GM19238 (cell line): ENCODE data around the gene SFTPB.
"Not testable (repeated sequence)": the region's sequence is repeated elsewhere in the genome, so short reads cannot be mapped to it uniquely, and the experiment has no call there.

Source experiments
- DNase-seq: peaks from one replicate; pipeline ENCODE4 v3.0.0; 2011; ENCODE audit warnings: low spot score; ENCODE audit not compliant: insufficient read length

Gene SFTPB

GRCh38 chr2:85678377-85678776 is 10.4 kb upstream of the SFTPB start:
- DNase-seq, result no peak

DNA sequence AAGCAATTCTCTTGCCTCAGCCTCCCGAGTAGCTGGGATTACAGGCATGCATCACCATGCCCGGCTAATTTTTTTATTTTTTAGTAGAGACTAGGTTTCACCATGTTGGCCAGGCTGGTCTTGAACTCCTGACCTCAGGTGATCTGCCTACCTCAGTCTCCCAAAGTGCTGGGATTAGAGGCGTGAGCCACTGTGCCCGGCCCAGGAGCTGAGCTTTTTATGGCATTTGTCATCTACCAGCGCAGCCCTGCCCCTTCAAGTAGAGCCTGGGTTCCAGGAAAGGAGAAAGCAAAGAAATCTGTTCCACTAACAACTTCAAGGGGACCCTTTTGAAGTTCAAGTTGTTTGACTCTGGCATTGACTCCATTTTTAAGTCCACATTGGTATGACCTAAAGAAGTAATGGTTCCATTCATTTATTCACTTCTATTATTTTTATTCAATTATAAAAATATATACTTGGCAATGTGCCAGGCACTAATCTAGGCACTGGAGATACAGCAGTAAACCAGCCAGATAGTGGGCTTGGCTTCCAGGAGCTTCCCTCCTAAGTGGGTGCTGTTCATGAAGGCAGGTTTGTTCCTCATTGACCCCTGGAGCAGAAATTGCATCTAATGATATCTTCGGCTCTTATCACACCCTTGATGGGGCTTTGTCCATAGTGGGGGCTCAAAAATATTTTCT is 8.0 kb upstream of the SFTPB start:
- no peak for DNase-seq

DNA sequence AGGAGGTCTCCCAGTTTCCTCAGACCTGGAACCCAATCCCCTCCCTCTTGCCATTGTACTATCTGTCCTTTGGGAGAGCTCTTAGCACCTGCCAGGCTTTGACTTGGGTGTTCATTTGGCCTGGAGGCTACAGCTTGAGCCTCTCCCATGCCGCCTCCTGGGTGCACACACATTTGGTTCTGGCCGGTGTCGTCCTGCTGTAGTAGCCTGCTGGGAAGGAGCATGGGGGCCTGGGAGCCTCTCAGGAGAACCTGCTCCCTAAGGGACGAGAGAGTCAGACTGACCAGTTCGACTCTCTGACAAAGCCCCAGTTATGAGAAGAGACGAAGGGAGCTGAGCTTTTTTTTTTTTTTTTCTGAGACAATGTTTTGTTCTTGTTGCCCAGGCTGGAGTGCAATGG is 7.4 kb upstream of the SFTPB start:
- DNase-seq, result no peak

GRCh38 chr2:85674417-85674816 is 6.4 kb upstream of the SFTPB start:
- no peak for DNase-seq

DNA sequence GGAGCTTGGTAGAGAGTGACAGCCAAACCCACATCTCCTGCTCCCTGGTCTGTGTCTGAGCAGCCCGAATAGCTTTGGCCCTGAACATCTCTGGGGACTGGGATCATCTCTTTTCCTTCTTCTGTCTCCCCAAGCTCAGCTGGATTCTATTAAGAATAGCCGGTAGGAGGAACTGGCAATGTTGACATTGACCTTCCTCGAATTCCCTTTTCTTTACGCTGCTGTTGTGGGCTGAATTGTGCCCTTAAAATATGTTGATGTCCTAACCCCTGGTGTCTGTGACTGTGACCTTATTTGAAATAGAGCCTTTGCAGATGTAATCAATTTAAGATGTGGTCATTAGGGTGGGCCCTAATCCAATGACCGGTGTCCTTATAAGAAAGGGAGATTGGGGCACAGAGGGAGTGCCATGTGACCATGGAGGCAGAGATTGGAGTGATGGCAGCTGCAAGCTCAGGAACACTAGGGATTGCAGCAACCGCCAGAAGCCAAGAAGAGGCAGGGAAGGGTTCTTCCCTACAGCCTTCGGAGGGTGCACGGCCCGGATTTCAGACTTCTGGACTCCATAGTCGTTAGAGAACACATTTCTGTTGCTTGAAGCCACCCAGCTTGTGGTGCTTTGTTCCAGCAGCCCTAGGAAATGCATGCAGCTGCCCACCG is 5.8 kb upstream of the SFTPB start:
- DNase-seq, result no peak

GRCh38 chr2:85672456-85672855 is 4.5 kb upstream of the SFTPB start:
- DNase-seq, result no peak

GRCh38 chr2:85670416-85670815 is 2.4 kb upstream of the SFTPB start:
- not testable (repeated sequence) for DNase-seq

- DNase-seq, result no peak
These were observed 1.6 kb upstream of the SFTPB start for GRCh38 chr2:85669549-85669948.

DNA sequence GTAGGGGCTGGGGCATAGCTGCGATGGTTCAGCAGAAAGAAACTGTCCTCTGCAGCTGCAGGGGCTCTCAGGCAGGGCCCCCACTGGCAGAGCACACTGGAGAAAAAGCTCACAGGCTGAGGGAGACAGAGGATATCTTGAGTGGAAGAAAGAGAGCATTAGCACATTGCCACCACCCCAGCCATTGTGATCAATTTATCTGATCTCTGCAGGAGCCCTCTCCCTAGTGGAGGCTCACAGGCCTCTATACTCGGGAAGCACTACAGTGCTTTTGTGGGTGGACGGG is 801 bp upstream of the SFTPB start:
- no peak for DNase-seq

DNA sequence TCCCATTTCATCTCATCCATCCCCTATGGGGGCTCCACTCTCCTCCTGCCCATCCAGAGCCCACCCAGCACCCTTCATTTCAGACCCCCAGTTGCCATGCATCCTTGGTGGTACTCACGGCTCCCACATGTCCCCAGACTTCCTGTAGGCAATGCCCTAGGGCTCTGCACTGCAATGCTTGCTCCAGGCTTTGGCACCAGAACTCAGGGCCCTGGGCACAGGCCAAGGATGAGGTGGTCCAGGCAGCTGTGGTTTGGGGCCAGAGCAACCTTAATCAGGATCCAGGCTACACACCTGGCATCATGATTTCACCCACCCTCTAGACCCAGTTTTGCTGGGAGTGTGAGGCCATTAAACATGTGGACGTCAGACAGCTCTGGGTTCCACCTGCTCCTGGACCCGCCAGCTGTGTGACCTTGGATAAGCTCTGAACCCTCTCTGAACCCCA is 414 bp downstream of the SFTPB start:
- DNase-seq, result no peak

- no peak for DNase-seq
These were observed 1.3 kb downstream of the SFTPB start for GRCh38 chr2:85666435-85667316.

DNA sequence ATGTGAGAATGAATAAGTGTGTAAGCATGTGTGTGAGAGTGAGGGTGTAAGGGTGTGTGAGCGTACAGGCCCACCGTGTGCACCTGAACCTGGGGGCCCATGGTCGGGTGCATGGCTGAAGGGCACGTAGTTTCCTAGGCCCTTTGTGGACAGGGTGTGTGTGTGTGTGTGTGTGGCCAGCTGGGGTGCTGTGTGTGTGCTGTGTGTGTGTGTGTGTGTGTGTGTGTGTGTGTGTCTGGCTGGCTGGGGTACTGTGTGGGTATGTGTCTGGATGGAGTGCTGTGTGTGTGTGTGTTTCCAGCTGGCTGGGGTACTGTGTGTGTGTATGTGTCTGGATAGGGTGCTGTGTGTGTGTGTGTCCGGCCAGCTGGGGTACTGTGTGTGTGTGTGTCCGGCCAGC is 2.0 kb downstream of the SFTPB start:
- DNase-seq, result no peak

- no peak for DNase-seq
These were observed 2.6 kb downstream of the SFTPB start for GRCh38 chr2:85665264-85665937.

DNA sequence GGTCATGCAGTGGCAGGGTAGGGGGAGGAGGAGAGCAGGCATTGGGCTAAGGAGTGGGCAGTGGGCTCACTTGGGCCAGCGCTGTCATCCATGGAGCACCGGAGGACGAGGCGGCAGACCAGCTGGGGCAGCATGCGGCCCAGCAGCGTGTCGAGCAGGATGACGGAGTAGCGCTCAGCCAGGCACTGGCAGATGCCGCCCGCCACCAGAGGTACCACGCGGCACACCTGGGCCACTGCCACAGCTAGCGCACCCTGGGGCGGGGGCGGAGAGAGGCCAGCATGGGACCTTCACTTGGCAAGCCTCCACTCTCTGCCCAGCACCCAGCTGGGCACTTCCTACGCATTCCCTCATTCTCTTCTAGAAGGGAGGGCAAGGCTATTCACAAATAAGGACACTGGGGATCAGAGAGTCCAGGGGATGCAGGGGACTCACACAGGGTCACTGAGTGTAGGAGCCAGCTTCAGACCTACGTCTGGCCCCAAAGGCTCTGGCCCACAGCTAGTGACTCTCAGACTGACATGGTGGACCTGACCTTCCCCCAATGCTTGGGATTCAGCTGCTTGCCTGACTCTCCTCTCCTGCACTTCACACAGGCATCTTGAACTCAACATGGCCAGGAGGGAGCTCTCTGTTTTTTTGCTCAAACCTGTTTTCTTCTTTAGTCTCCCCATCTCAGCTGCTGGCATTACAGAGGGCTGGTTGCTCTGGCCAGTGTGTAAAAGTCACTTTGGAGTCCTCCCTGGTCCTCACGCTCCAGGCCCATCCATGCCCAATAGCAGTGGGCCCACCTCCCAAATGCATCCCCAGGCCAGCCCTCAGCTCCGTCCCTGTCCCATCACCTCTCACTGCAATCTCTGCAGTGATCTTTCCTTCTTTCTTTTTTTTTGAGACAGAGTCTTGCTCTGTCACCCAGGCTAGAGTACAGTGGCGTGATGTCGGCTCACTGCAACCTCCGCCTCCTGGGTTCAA is 4.1 kb downstream of the SFTPB start:
- no peak for DNase-seq

- DNase-seq, result no peak
These were observed 5.0 kb downstream of the SFTPB start for GRCh38 chr2:85662899-85663593.

GRCh38 chr2:85661139-85661858 is 6.7 kb downstream of the SFTPB start:
- no peak for DNase-seq

- no peak for DNase-seq
These were observed 7.3 kb downstream of the SFTPB start for GRCh38 chr2:85660725-85661124.

DNA sequence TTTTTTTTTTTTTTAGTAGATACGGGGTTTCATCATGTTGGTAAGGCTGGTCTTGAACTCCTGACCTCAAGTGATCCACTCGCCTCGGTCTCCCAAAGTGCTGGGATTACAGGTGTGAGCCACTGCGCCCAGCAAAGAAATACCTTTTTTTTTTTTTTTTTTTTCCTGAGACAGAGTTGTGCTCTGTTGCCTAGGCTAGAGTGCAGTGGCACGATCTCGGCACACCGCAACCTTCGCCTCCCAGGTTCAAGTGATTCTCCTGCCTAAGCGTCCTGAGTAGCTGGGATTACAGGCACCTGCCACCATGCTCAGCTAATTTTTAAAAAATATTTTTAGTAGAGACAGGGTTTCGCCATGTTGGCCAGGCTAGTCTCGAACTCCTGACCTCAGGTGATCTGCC is 7.7 kb downstream of the SFTPB start:
- DNase-seq, result not testable (repeated sequence)

GRCh38 chr2:85659324-85659981 is 8.5 kb downstream of the SFTPB start:
- no peak for DNase-seq
